Cardiac muscle cell (in vitro differentiated cells and primary cell): ENCODE results near the gene EXOC3. TPM values are rescaled to one million over a fixed set of nuclear protein-coding genes. Genes with fewer than 3 reads are reported as not detected.
"Not testable (repeated sequence)": the region's sequence is repeated elsewhere in the genome, so short reads cannot be mapped to it uniquely, and the experiment has no call there.

Experiments
- DNase-seq, 2 donors: peaks; one replicate each; pipeline versions ENCODE4 v3.0.0 to v3.0.0-alpha.2; 2010 to 2017; ENCODE audit warnings: low read depth in 1 of 2, low spot score in 1 of 2
- H3K27ac ChIP-seq: fragments of 200-600 bp; sonication (generic); 2 replicates; pipeline ENCODE4 v1.5.1; 2016
- H3K27me3 ChIP-seq: fragments of 200-600 bp; sonication (generic); 2 replicates; pipeline ENCODE4 v1.6.0; 2016; ENCODE audit warnings: control low read depth
- H3K36me3 ChIP-seq: fragments of 200-600 bp; sonication (generic); 2 replicates; pipeline ENCODE4 v1.5.1; 2016; ENCODE audit warnings: control low read depth
- H3K4me1 ChIP-seq: fragments of 200-600 bp; sonication (generic); 2 replicates; pipeline ENCODE4 v1.8.1; 2017; ENCODE audit warnings: low read depth, mild to moderate bottlenecking, mixed run types
- H3K4me3 ChIP-seq: fragments of 200-600 bp; sonication (generic); 2 replicates; pipeline ENCODE4 v1.5.1; 2016; ENCODE audit warnings: mild to moderate bottlenecking
- H3K9me3 ChIP-seq: fragments of 200-600 bp; sonication (generic); 2 replicates; pipeline ENCODE4 v1.5.1; 2017; ENCODE audit warnings: low read depth, mild to moderate bottlenecking, control low read depth
- CTCF ChIP-seq: IDR thresholded peaks from 2 replicates; pipeline ENCODE4 v1.5.1; 2012; ENCODE audit warnings: low read depth, mild to moderate bottlenecking, low read length
- polyA plus RNA-seq: library from polyadenylated mRNA; unstranded; fragments of >200 nt; fragmentation: Nextera tagmentation; extraction: Ambion mirVana; gene quantifications from 2 replicates; pipeline ENCODE4 v1.2.1, GENCODE V29; 2016
- total RNA-seq: library from RNA; depleted of rRNA; stranded (reverse); fragments of >200 nt; gene quantifications from 2 replicates; pipeline ENCODE4 v1.2.3, GENCODE V29; 2016

The EXOC3 gene
- total and polyA plus RNA-seq, 2 experiments from 2014 or later, result 34.8 to 56.4 TPM

GRCh38 chr5:485113-485945 is 42.4 kb downstream of the EXOC3 start:
- Histone ChIP-seq H3K36me3 (no peaks in the 10 kb centered on the region), H3K4me3 (no peak overlapping the region), H3K4me1 (no peaks in the 10 kb centered on the region), H3K9me3 (no peaks in the 10 kb centered on the region), H3K27me3 (no peaks in the 10 kb centered on the region), H3K27ac (no peak overlapping the region)
- TF ChIP-seq CTCF, result no peak
- peak in 1 of 2 donors; percentile 54 for DNase-seq

GRCh38 chr5:485946-486491 is 43.0 kb downstream of the EXOC3 start:
- no peak for DNase-seq
- no peak overlapping the region for H3K4me3 ChIP-seq
- no peak for TF ChIP-seq CTCF
- peaks cover 2% of the 10 kb centered on the region for H3K27me3 ChIP-seq
- no peaks in the 10 kb centered on the region for H3K36me3 ChIP-seq
- H3K27ac ChIP-seq, result no peak overlapping the region
- no peaks in the 10 kb centered on the region for H3K4me1 ChIP-seq
- no peaks in the 10 kb centered on the region for H3K9me3 ChIP-seq

- H3K36me3 ChIP-seq, H3K9me3 ChIP-seq, H3K4me1 ChIP-seq, H3K27ac ChIP-seq, H3K27me3 ChIP-seq, DNase-seq, H3K4me3 ChIP-seq: not testable (repeated sequence)
Observed at GRCh38 chr5:486597-486996, 43.6 kb downstream of the EXOC3 start.

GRCh38 chr5:488241-488640 is 45.3 kb downstream of the EXOC3 start:
- DNase-seq, result no peak
- no peaks in the 10 kb centered on the region for H3K36me3 ChIP-seq
- no peaks in the 10 kb centered on the region for H3K9me3 ChIP-seq
- no peak overlapping the region for H3K4me3 ChIP-seq
- H3K27me3 ChIP-seq, result peaks cover 16% of the 10 kb centered on the region
- no peak overlapping the region for H3K27ac ChIP-seq
- H3K4me1 ChIP-seq, result no peaks in the 10 kb centered on the region
- no peak for TF ChIP-seq CTCF

- no peak for TF ChIP-seq CTCF
- H3K27ac ChIP-seq, result peak overlapping the region; percentile 37
- DNase-seq, result peak in 1 of 2 donors; percentile 48
- H3K4me1 ChIP-seq, result no peaks in the 10 kb centered on the region
- no peaks in the 10 kb centered on the region for H3K36me3 ChIP-seq
- H3K4me3 ChIP-seq, result no peak overlapping the region
- peaks cover 24% of the 10 kb centered on the region for H3K27me3 ChIP-seq
- H3K9me3 ChIP-seq, result no peaks in the 10 kb centered on the region
Observed at GRCh38 chr5:488744-489688, 46.0 kb downstream of the EXOC3 start.
